ENCODE results near the gene PCSK6.

DNA sequence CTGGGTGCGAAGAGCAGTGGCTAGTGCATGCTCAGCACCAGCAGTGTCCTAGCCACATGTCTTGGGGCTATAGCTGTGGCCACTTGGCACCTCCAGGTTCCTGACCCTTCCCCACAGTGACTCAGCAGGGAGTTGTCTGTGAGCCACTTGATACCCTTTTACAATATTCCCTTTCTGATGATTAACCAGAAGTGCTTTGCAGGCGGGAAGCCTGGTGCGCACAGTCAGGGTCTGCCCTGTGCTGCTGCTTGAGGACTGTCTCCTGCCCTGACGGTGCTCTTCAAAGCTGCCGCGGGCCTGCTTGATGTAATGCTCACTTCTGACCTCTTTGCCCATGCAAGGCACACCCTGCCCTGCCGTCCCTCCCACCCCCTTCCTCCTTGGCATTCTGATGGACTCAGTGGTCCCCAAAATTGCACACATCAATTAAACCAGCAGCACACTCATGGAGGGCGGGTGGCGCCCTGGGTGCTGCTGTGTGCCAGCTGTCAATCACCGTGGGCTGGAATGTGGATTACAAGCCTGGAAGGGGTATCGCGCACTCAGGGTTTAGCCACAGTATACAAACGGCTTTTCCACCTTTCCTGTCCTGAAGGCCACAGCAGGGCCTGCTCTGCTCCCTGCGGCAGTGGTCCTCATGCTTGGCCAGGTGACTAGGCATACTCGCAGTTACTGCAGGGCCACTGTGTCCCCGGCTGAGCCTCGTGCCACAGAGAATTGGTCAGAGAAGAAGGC, 40.9 kb upstream of the PCSK6 start:
- no peak for TF ChIP-seq SP1 (IDR thresholded peaks at IDR 0.05)
- TF ChIP-seq FOXA1 (IDR thresholded peaks at IDR 0.05) = no peak
- no peak for TF ChIP-seq ARNT (IDR thresholded peaks at IDR 0.05)
- TF ChIP-seq FOXM1 (IDR thresholded peaks at IDR 0.05; ENCODE audit: borderline replicate concordance) = no peak
- no peak for TF ChIP-seq TARDBP (IDR thresholded peaks at IDR 0.05)
